HEK293 (cell line): ENCODE results near the gene KLHL22.
"Not testable (repeated sequence)": the region's sequence is repeated elsewhere in the genome, so short reads cannot be mapped to it uniquely, and the experiment has no call there.

Experiments used
- CTCF ChIA-PET: fragments of 350-600 bp; formaldehyde crosslinking; extraction: SDS; loops from one replicate; lab custom pipeline; 2021; ENCODE audit warnings: antibody characterized with exemption; lab: Yijun Ruan, JAX
- POLR2A ChIA-PET: fragments of 300-600 bp; formaldehyde crosslinking; extraction: SDS; loops from one replicate; lab custom pipeline; 2020; ENCODE audit warnings: antibody characterized with exemption, inconsistent platforms; lab: Yijun Ruan, JAX
- H3K27ac ChIP-seq: fragments of 200-500 bp; sonication (Bioruptor generic); 2 replicates; pipeline ENCODE4 v1.5.1; 2014; ENCODE audit warnings: low read depth, low read length, control low read depth, inconsistent platforms; ENCODE audit errors: extremely low read depth
- H3K36me3 ChIP-seq, 2 experiments: fragments of 200-500 bp in 1 of 2; sonication (Bioruptor generic) in 1 of 2; 1 replicate in 1 of 2; 2 replicates in 1 of 2; pipeline ENCODE4 v1.5.1; 2014 to 2017; ENCODE audit warnings: inconsistent platforms in 2 of 2, low read length in 2 of 2; ENCODE audit not compliant: control insufficient read depth in 2 of 2, insufficient read depth in 1 of 2
- H3K4me1 ChIP-seq: fragments of 200-500 bp; sonication (Bioruptor generic); 2 replicates; pipeline ENCODE4 v1.5.1; 2014; ENCODE audit warnings: mild to moderate bottlenecking, low read length, inconsistent platforms; ENCODE audit not compliant: control insufficient read depth, insufficient read depth
- H3K4me3 ChIP-seq: 2 replicates; pipeline ENCODE4 v1.5.1; 2011; ENCODE audit warnings: low read depth, mild to moderate bottlenecking, control low read depth, low read length, moderate library complexity
- H3K9me3 ChIP-seq: fragments of 200-500 bp; sonication (Bioruptor generic); 2 replicates; pipeline ENCODE4 v1.5.1; 2014; ENCODE audit warnings: low read depth, low read length, inconsistent platforms; ENCODE audit not compliant: control insufficient read depth, insufficient read depth
- GLIS1 ChIP-seq: fragments of 450-650 bp; formaldehyde crosslinking; IDR thresholded peaks from 2 replicates; pipeline ENCODE4 v1.5.1; 2016; ENCODE audit warnings: missing biosample characterization, missing genetic modification characterization
- KLF1 ChIP-seq: fragments of 450-650 bp; formaldehyde crosslinking; IDR thresholded peaks from 2 replicates; pipeline ENCODE4 v1.5.1; 2016; ENCODE audit warnings: missing biosample characterization, missing genetic modification characterization
- MZF1 ChIP-seq: fragments of 450-650 bp; formaldehyde crosslinking; IDR thresholded peaks from 2 replicates; pipeline ENCODE4 v1.5.1; 2017; ENCODE audit warnings: missing biosample characterization, missing genetic modification characterization, borderline replicate concordance
- OSR2 ChIP-seq: fragments of 450-650 bp; formaldehyde crosslinking; IDR thresholded peaks from 2 replicates; pipeline ENCODE4 v1.5.1; 2016; ENCODE audit warnings: missing biosample characterization, missing genetic modification characterization
- SCRT1 ChIP-seq: fragments of 450-650 bp; formaldehyde crosslinking; IDR thresholded peaks from 2 replicates; pipeline ENCODE4 v1.5.1; 2016; ENCODE audit warnings: missing biosample characterization, missing genetic modification characterization, borderline replicate concordance
- SP7 ChIP-seq: fragments of 450-650 bp; formaldehyde crosslinking; IDR thresholded peaks from 2 replicates; pipeline ENCODE4 v1.5.1; 2016; ENCODE audit warnings: missing biosample characterization, missing genetic modification characterization
- TCF7L2 ChIP-seq: IDR thresholded peaks from 2 replicates; pipeline ENCODE4 v1.6.1; 2011; ENCODE audit warnings: low read depth, mild to moderate bottlenecking, inconsistent platforms, low read length, moderate library complexity, borderline replicate concordance
- YY1 ChIP-seq: fragments of 450-650 bp; formaldehyde crosslinking; IDR thresholded peaks from 2 replicates; pipeline ENCODE4 v1.5.1; 2018; ENCODE audit warnings: missing biosample characterization, missing genetic modification characterization
- ZBTB17 ChIP-seq: fragments of 450-650 bp; formaldehyde crosslinking; IDR thresholded peaks from 2 replicates; pipeline ENCODE4 v1.5.1; 2016; ENCODE audit warnings: missing biosample characterization, missing genetic modification characterization
- ZEB2 ChIP-seq: fragments of 450-650 bp; formaldehyde crosslinking; IDR thresholded peaks from 2 replicates; pipeline ENCODE4 v1.5.1; 2016; ENCODE audit warnings: missing biosample characterization, missing genetic modification characterization
- ZIC2 ChIP-seq: fragments of 450-650 bp; formaldehyde crosslinking; IDR thresholded peaks from 2 replicates; pipeline ENCODE4 v1.5.1; 2016; ENCODE audit warnings: missing biosample characterization, missing genetic modification characterization
- ZNF146 ChIP-seq: fragments of 450-650 bp; formaldehyde crosslinking; IDR thresholded peaks from 2 replicates; pipeline ENCODE4 v1.5.1; 2016; ENCODE audit warnings: missing biosample characterization, missing genetic modification characterization
- ZNF155 ChIP-seq: fragments of 450-650 bp; formaldehyde crosslinking; IDR thresholded peaks from 2 replicates; pipeline ENCODE4 v1.5.1; 2016; ENCODE audit warnings: missing biosample characterization, missing genetic modification characterization
- ZNF169 ChIP-seq: fragments of 450-650 bp; formaldehyde crosslinking; IDR thresholded peaks from 2 replicates; pipeline ENCODE4 v1.5.1; 2016; ENCODE audit warnings: missing biosample characterization, missing genetic modification characterization
- ZNF248 ChIP-seq: fragments of 450-650 bp; formaldehyde crosslinking; IDR thresholded peaks from 2 replicates; pipeline ENCODE4 v1.5.1; 2017; ENCODE audit warnings: missing biosample characterization, missing genetic modification characterization
- ZNF311 ChIP-seq: fragments of 450-650 bp; formaldehyde crosslinking; IDR thresholded peaks from 2 replicates; pipeline ENCODE4 v1.5.1; 2017; ENCODE audit warnings: missing biosample characterization, missing genetic modification characterization, borderline replicate concordance
- ZNF324 ChIP-seq: fragments of 450-650 bp; formaldehyde crosslinking; IDR thresholded peaks from 2 replicates; pipeline ENCODE4 v1.5.1; 2016; ENCODE audit warnings: missing biosample characterization, missing genetic modification characterization
- ZNF366 ChIP-seq: fragments of 450-650 bp; formaldehyde crosslinking; conservative IDR thresholded peaks from 2 replicates; pipeline ENCODE4 v1.5.1; 2016; ENCODE audit warnings: missing biosample characterization, missing genetic modification characterization
- ZNF416 ChIP-seq: fragments of 450-650 bp; formaldehyde crosslinking; IDR thresholded peaks from 2 replicates; pipeline ENCODE4 v1.5.1; 2016; ENCODE audit warnings: missing biosample characterization, missing genetic modification characterization
- ZNF549 ChIP-seq: fragments of 450-650 bp; IDR thresholded peaks from 2 replicates; pipeline ENCODE4 v1.5.1; 2018; ENCODE audit warnings: missing biosample characterization, missing genetic modification characterization, mild to moderate bottlenecking, inconsistent platforms, moderate library complexity
- ZNF571 ChIP-seq: fragments of 450-650 bp; formaldehyde crosslinking; IDR thresholded peaks from 2 replicates; pipeline ENCODE4 v1.5.0; 2017; ENCODE audit warnings: missing biosample characterization, missing genetic modification characterization
- ZNF600 ChIP-seq: fragments of 450-650 bp; formaldehyde crosslinking; IDR thresholded peaks from 2 replicates; pipeline ENCODE4 v1.5.1; 2016; ENCODE audit warnings: missing biosample characterization, missing genetic modification characterization
- ZNF621 ChIP-seq: fragments of 450-650 bp; formaldehyde crosslinking; IDR thresholded peaks from 2 replicates; pipeline ENCODE4 v1.5.1; 2017; ENCODE audit warnings: missing biosample characterization, missing genetic modification characterization
- ZNF629 ChIP-seq: fragments of 450-650 bp; formaldehyde crosslinking; IDR thresholded peaks from 2 replicates; pipeline ENCODE4 v1.5.1; 2017; ENCODE audit warnings: missing biosample characterization, missing genetic modification characterization
- ZNF654 ChIP-seq: fragments of 450-650 bp; formaldehyde crosslinking; IDR thresholded peaks from 2 replicates; pipeline ENCODE4 v1.5.1; 2016; ENCODE audit warnings: low read depth, missing biosample characterization, missing genetic modification characterization
- TF ChIP-seq, protein P1 (sequence below): fragments of 450-650 bp; formaldehyde crosslinking; IDR thresholded peaks from 2 replicates; pipeline ENCODE4 v1.5.1; 2016; ENCODE audit warnings: missing biosample characterization, missing genetic modification characterization
- TF ChIP-seq, protein P2 (sequence below): fragments of 450-650 bp; formaldehyde crosslinking; IDR thresholded peaks from 2 replicates; pipeline ENCODE4 v1.5.1; 2017; ENCODE audit warnings: missing biosample characterization, missing genetic modification characterization
- TF ChIP-seq, protein P3 (sequence below): fragments of 450-650 bp; IDR thresholded peaks from 2 replicates; pipeline ENCODE4 v1.5.1; 2018; ENCODE audit warnings: missing biosample characterization, missing genetic modification characterization
- TF ChIP-seq, protein P4 (sequence below): fragments of 450-650 bp; formaldehyde crosslinking; IDR thresholded peaks from 2 replicates; pipeline ENCODE4 v1.5.1; 2016; ENCODE audit warnings: missing biosample characterization, missing genetic modification characterization

The KLHL22 gene

DNA sequence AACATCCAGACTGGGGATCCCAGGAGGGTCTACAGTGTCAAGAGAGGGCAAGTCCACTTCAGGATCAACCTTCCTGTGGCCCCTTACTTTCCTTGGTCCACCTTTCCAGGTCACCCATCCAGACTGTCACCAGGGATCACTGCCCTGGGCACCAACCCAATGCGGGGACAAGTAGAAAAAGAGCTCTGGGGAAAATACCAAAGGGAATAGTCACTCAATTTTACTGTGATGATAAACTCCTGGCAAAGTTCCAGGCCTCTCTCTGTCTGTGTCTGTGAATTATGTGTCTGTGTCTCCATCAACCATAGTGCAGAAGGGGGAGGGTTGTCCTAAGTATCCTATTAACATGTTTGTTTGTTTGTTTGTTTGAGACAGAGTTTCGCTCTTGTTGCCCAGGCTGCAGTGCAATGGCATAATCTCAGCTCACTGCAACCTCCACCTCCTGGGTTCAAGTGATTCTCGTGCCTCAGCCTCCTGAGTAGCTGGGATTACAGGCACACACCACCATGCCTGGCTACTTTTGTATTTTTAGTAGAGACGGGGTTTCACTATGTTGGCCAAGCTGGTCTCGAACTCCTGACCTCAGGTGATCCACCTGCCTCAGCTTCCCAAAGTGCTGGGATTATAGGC lies 8.8 kb upstream of the KLHL22 start:
- peaks cover 0 to 11% of the 10 kb centered on the region in 2 experiments; a peak in 2 of 3 replicates for H3K36me3 ChIP-seq
- not testable (repeated sequence) for H3K27ac ChIP-seq, H3K4me3 ChIP-seq, H3K4me1 ChIP-seq, H3K9me3 ChIP-seq
- POLR2A ChIA-PET, result interaction anchor here (1.2 to 1.3 kb wide), 3 partner anchors 9 to 27 kb away, joined by 4 to 6 read pairs (median 4); partner anchors contain the start of gene KLHL22
- CTCF ChIA-PET, result interaction anchor here (0.6 to 0.8 kb wide), 3 partner anchors 65 to 381 kb away, joined by 3 read pairs; no protein-coding TSS in a partner anchor
- peak; percentile 33; the same call in 1 of the 2 replicates for TF ChIP-seq ZEB2
- TF ChIP-seq, protein P1, sequence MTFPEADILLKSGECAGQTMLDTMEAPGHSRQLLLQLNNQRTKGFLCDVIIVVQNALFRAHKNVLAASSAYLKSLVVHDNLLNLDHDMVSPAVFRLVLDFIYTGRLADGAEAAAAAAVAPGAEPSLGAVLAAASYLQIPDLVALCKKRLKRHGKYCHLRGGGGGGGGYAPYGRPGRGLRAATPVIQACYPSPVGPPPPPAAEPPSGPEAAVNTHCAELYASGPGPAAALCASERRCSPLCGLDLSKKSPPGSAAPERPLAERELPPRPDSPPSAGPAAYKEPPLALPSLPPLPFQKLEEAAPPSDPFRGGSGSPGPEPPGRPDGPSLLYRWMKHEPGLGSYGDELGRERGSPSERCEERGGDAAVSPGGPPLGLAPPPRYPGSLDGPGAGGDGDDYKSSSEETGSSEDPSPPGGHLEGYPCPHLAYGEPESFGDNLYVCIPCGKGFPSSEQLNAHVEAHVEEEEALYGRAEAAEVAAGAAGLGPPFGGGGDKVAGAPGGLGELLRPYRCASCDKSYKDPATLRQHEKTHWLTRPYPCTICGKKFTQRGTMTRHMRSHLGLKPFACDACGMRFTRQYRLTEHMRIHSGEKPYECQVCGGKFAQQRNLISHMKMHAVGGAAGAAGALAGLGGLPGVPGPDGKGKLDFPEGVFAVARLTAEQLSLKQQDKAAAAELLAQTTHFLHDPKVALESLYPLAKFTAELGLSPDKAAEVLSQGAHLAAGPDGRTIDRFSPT, result peak; percentile 32; the same call in 1 of the 2 replicates
- peak; percentile 42; the same call in 1 of the 2 replicates for TF ChIP-seq ZNF629 (tag by site-specific recombination)
- 0 out of 2 replicates have a peak, but pooled peaks have one; percentile 33 for TF ChIP-seq ZNF366
- TF ChIP-seq, protein P2, sequence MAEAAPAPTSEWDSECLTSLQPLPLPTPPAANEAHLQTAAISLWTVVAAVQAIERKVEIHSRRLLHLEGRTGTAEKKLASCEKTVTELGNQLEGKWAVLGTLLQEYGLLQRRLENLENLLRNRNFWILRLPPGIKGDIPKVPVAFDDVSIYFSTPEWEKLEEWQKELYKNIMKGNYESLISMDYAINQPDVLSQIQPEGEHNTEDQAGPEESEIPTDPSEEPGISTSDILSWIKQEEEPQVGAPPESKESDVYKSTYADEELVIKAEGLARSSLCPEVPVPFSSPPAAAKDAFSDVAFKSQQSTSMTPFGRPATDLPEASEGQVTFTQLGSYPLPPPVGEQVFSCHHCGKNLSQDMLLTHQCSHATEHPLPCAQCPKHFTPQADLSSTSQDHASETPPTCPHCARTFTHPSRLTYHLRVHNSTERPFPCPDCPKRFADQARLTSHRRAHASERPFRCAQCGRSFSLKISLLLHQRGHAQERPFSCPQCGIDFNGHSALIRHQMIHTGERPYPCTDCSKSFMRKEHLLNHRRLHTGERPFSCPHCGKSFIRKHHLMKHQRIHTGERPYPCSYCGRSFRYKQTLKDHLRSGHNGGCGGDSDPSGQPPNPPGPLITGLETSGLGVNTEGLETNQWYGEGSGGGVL (tag by site-specific recombination), result 0 out of 2 replicates have a peak, but pooled peaks have one; percentile 7

DNA sequence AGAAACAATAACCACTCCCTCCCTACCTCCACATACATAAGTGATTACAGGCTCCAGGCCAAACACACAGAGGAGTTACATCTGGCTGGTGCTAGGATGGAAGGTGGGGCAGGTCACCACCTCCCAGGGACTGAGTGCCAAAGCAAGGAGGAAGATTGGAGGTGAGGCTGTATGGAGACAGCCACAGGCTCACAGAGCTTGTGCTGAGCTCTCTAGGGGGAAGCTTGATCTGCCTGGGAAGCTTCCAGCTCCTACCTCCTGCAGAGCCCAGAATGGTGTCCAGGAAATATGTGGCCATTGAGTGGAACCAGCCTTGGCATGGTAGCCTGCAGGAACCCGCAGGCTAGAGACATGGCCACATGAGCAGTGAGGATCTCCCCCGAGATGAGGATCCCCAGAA lies 8.2 kb upstream of the KLHL22 start:
- POLR2A ChIA-PET, result interaction anchor here (1.3 kb wide), 2 partner anchors 8 to 23 kb away, joined by 4 to 6 read pairs; partner anchors contain the start of gene KLHL22
- H3K4me1 ChIP-seq, result peaks cover 3% of the 10 kb centered on the region; the same call in 1 of the 2 replicates
- peaks cover 0 to 15% of the 10 kb centered on the region in 2 experiments; a peak in 2 of 3 replicates for H3K36me3 ChIP-seq
- CTCF ChIA-PET, result interaction anchor here (0.5 to 0.8 kb wide), 3 partner anchors 8 to 67 kb away, joined by 3 to 5 read pairs (median 3); partner anchors contain the start of gene KLHL22
- no peak overlapping the region for H3K4me3 ChIP-seq
- no peak overlapping the region for H3K27ac ChIP-seq
- no peaks in the 10 kb centered on the region for H3K9me3 ChIP-seq
- TF ChIP-seq GLIS1 (peak; percentile 100), ZNF621 (no peak), OSR2 (tag by site-specific recombination) (no peak), ZNF571 (tag by site-specific recombination) (no peak), ZIC2 (peak; percentile 29; the same call in 1 of the 2 replicates), SP7 (0 out of 2 replicates have a peak, but pooled peaks have one; percentile 25), MZF1 (tag by site-specific recombination) (no peak), ZNF324 (no peak), ZBTB17 (tag by site-specific recombination) (peak; percentile 45; the same call in 1 of the 2 replicates), ZNF600 (tag by site-specific recombination) (peak; percentile 26; the same call in 1 of the 2 replicates), SCRT1 (tag by site-specific recombination) (no peak), ZNF155 (tag by site-specific recombination) (no peak), TCF7L2 (no peak), ZNF146 (no peak), KLF1 (peak; percentile 59), YY1 (tag by site-specific recombination) (no peak), ZNF654 (tag by site-specific recombination) (no peak), ZNF549 (no peak), ZNF416 (tag by site-specific recombination) (no peak), ZNF169 (no peak), ZNF311 (no peak), ZNF248 (tag by site-specific recombination) (no peak)
- TF ChIP-seq, protein P3, sequence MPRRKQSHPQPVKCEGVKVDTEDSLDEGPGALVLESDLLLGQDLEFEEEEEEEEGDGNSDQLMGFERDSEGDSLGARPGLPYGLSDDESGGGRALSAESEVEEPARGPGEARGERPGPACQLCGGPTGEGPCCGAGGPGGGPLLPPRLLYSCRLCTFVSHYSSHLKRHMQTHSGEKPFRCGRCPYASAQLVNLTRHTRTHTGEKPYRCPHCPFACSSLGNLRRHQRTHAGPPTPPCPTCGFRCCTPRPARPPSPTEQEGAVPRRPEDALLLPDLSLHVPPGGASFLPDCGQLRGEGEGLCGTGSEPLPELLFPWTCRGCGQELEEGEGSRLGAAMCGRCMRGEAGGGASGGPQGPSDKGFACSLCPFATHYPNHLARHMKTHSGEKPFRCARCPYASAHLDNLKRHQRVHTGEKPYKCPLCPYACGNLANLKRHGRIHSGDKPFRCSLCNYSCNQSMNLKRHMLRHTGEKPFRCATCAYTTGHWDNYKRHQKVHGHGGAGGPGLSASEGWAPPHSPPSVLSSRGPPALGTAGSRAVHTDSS (tag by site-specific recombination), result no peak
- TF ChIP-seq, protein P4, sequence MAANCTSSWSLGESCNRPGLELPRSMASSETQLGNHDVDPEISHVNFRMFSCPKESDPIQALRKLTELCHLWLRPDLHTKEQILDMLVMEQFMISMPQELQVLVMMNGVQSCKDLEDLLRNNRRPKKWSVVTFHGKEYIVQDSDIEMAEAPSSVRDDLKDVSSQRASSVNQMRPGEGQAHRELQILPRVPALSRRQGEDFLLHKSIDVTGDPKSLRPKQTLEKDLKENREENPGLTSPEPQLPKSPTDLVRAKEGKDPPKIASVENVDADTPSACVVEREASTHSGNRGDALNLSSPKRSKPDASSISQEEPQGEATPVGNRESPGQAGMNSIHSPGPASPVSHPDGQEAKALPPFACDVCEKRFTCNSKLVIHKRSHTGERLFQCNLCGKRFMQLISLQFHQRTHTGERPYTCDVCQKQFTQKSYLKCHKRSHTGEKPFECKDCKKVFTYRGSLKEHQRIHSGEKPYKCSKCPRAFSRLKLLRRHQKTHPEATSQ (tag by site-specific recombination), result no peak
